Erythroblast (primary cell): ENCODE results near the gene CDKAL1.

Source experiments
- DNase-seq, 2 experiments: peaks; one replicate each; lab custom pipeline; 2025; lab: John Stamatoyannopoulos, UW
- GATA1 ChIP-seq: IDR thresholded peaks from 2 replicates; pipeline ENCODE4 v1.6.1; 2011; ENCODE audit warnings: low read depth, mild to moderate bottlenecking, control low read depth, low read length, moderate library complexity
- POLR2A ChIP-seq: IDR thresholded peaks from 2 replicates; pipeline ENCODE4 v1.6.1; 2011; ENCODE audit warnings: mild to moderate bottlenecking, low read length

The CDKAL1 gene

DNA sequence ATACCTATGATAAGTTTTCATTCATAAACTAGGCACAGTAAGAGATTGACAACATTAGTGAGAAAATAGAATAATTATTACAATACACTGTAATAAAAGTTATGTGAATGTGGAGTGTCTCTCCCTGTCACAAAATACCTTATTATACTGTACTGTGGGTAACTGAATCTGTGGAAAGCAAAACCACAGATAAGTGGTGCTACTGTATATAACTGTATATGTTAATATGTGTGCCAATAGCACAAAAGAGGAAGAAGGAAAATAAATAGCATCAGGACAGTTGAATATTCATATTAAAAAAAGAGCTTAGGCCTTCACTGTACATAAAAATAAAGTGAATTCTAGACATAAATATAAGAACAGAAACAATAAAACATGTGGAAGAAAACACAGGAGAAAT, 243.5 kb downstream of the CDKAL1 start:
- DNase-seq = no peak
- TF ChIP-seq POLR2A = no peak
- TF ChIP-seq GATA1 = no peak

GRCh38 chr6:20778459-20778858, 244.2 kb downstream of the CDKAL1 start:
- no peak for DNase-seq
- TF ChIP-seq GATA1 = no peak
- no peak for TF ChIP-seq POLR2A

GRCh38 chr6:20778912-20779311, 244.7 kb downstream of the CDKAL1 start:
- no peak for DNase-seq
- TF ChIP-seq POLR2A (no peak), GATA1 (no peak)

GRCh38 chr6:20789162-20789561, 254.9 kb downstream of the CDKAL1 start:
- DNase-seq = peak in 1 of 2 experiments; percentile 3
- TF ChIP-seq GATA1 (no peak), POLR2A (no peak)

- no peak for TF ChIP-seq GATA1
- no peak for TF ChIP-seq POLR2A
- no peak for DNase-seq
Measured at GRCh38 chr6:20790032-20790791, 256.0 kb downstream of the CDKAL1 start.

DNA sequence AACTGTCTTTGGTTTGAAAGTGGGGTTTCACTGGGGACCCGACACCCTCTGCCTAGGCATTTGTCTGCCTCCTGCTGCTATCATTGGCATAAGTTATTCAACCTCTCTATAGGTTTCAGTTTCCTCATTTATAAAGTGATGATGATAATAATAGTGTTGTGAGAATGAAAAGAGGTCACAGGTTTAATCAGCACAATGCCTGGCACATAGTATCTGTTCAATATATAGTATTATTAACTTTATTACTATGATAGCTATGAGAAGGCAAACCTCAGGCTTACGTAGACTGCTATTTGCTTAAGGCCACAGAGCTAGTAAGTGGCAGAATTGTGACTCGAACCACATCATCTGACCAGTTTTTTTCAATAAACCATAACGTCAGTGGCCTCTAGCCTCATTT, 256.8 kb downstream of the CDKAL1 start:
- DNase-seq = no peak
- TF ChIP-seq GATA1 (no peak), POLR2A (no peak)

DNA sequence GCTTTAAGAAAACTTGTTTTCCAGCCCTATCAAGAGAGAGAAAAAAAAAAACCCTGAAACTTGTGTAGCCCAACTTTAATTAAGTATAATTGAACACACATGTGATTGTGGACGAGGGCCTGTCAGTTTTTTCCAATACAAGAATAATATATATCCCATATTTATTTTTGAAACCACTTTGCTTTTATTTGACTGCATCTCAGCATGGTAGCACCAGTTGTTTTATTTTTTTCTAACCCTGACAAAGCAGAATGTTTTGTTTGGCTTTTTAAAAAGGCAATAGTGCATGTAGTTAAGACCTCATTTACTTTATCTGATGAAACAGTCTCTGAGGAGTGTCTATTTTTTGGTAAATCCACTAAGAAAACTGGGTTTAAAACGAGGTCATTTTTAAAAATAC, 257.7 kb downstream of the CDKAL1 start:
- TF ChIP-seq POLR2A (no peak), GATA1 (no peak)
- no peak for DNase-seq

DNA sequence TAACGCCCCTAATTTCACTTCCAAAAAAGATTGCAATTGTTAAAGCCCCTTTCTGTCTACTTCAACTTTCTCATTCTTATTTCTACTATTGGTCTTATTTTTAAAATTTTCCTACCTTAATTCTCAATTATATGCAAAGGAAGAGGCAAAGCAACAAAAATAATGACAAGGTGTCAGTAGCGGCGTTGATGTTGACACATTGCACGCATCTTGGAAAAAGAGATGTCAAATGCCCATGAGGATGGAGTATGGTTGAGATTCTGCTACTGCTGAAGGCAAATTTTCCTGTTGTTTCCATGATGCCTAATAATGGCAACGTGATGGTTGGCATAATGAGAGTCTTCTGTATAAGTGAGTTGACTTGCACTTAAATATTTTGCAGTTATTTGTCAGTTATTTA, 258.9 kb downstream of the CDKAL1 start:
- no peak for DNase-seq
- no peak for TF ChIP-seq GATA1
- no peak for TF ChIP-seq POLR2A

- DNase-seq = no peak
- TF ChIP-seq POLR2A (no peak), GATA1 (no peak)
Measured at GRCh38 chr6:20797597-20797996, 263.3 kb downstream of the CDKAL1 start.

- DNase-seq = no peak
- TF ChIP-seq GATA1 (no peak), POLR2A (no peak)
Measured at GRCh38 chr6:20800229-20800628, 266.0 kb downstream of the CDKAL1 start.

GRCh38 chr6:20800653-20801052, 266.4 kb downstream of the CDKAL1 start:
- TF ChIP-seq POLR2A (no peak), GATA1 (no peak)

DNA sequence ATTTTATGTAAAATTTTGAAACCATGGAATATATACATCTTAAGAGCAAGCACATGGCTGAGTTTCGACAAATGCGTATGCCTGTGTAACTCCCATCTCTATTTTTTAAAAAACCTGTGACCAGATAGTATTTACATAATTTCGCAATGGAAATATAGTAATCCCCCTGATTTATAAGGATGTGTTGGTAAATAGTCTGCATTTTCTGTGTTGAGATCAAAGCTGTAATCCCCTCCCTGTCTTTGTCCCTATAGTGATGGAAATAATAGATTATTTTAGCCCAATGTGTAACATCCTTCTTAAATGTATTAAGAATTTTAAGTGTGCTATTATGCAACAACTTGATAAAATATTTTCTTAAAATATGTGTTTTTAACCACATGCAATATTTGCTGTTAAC, 267.3 kb downstream of the CDKAL1 start:
- TF ChIP-seq GATA1 (no peak), POLR2A (no peak)
- DNase-seq = no peak

More at GRCh38 chr6:20800653-20801052, 266.4 kb downstream of the CDKAL1 start:
- no peak for DNase-seq

- no peak for DNase-seq
- TF ChIP-seq GATA1 (no peak), POLR2A (no peak)
Measured at GRCh38 chr6:20802596-20802995, 268.3 kb downstream of the CDKAL1 start.

- no peak for DNase-seq
- TF ChIP-seq POLR2A (no peak), GATA1 (no peak)
Measured at GRCh38 chr6:20805021-20805420, 270.8 kb downstream of the CDKAL1 start.

DNA sequence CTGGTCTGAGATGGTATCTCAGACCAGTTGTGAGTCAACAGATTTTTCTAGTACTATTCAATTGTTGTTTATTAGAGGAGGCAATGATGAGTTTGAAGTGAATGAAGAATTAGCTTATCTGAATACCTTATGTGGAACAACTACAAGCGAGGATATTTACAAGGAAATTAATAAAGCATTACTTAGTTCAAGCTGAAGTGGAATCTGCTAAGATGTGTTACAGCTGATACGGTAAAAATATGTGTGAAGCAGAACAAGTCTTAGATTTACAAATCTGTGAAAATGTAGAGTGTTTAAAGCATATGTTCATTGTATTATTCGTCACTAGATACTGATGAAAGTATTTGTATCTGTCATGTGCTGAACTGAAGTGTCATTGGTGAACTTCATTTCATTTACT, 272.4 kb downstream of the CDKAL1 start:
- TF ChIP-seq POLR2A = no peak
- no peak for TF ChIP-seq GATA1
- DNase-seq = no peak
